Smooth muscle cell (in vitro differentiated cells): ENCODE measurements around the gene TFCP2. TPM values are rescaled to one million over a fixed set of nuclear protein-coding genes. Genes with fewer than 3 reads are reported as not detected.

ENCODE experiments used
- DNase-seq: peaks from one replicate; lab custom pipeline; 2025; ENCODE audit not compliant: unreplicated experiment; lab: John Stamatoyannopoulos, UW
- H2AFZ ChIP-seq: fragments of 200-600 bp; sonication (generic); 2 replicates; pipeline ENCODE4 v1.6.0; 2016; ENCODE audit warnings: antibody characterized with exemption, low read depth, mild to moderate bottlenecking
- H3F3A ChIP-seq: fragments of 200-600 bp; sonication (generic); 2 replicates; pipeline ENCODE4 v1.6.0; 2017; ENCODE audit warnings: antibody characterized with exemption, low read depth
- H3K27ac ChIP-seq: fragments of 200-600 bp; sonication (generic); 2 replicates; pipeline ENCODE4 v1.5.1; 2016; ENCODE audit warnings: low read depth, mild to moderate bottlenecking
- H3K27me3 ChIP-seq: fragments of 200-600 bp; sonication (generic); 2 replicates; pipeline ENCODE4 v1.6.1; 2016; ENCODE audit warnings: low read depth, mild to moderate bottlenecking
- H3K36me3 ChIP-seq: fragments of 200-600 bp; sonication (generic); 2 replicates; pipeline ENCODE4 v1.5.1; 2016; ENCODE audit warnings: low read depth
- H3K4me1 ChIP-seq: fragments of 200-600 bp; sonication (generic); 2 replicates; pipeline ENCODE4 v1.5.1; 2016; ENCODE audit warnings: low read depth
- H3K4me2 ChIP-seq: fragments of 200-600 bp; sonication (generic); 2 replicates; pipeline ENCODE4 v1.6.0; 2016; ENCODE audit warnings: mild to moderate bottlenecking
- H3K4me3 ChIP-seq: fragments of 200-600 bp; sonication (generic); 2 replicates; pipeline ENCODE4 v1.5.1; 2016; ENCODE audit warnings: mild to moderate bottlenecking
- H3K79me2 ChIP-seq: fragments of 200-600 bp; sonication (generic); 2 replicates; pipeline ENCODE4 v1.6.0; 2016; ENCODE audit warnings: low read depth, mild to moderate bottlenecking
- H3K9ac ChIP-seq: fragments of 200-600 bp; sonication (generic); 2 replicates; pipeline ENCODE4 v1.6.0; 2016; ENCODE audit warnings: low read depth
- H3K9me3 ChIP-seq: fragments of 200-600 bp; sonication (generic); replicated peaks from 2 replicates; pipeline ENCODE4 v1.5.1; 2016; ENCODE audit warnings: low read depth
- H4K20me1 ChIP-seq: fragments of 200-600 bp; sonication (generic); 2 replicates; pipeline ENCODE4 v1.6.0; 2016; ENCODE audit warnings: low read depth
- WGBS: methylation state at CpG from one replicate; pipeline ENCODE4 v1.1.7; 2016; ENCODE audit warnings: low lambda C conversion rate; 5-methylcytosine and 5-hydroxymethylcytosine counted together
- polyA plus RNA-seq: library from polyadenylated mRNA; unstranded; fragments of >200 nt; fragmentation: Nextera tagmentation; extraction: Ambion mirVana; gene quantifications from 2 replicates; pipeline ENCODE4 v1.2.1, GENCODE V29; 2016
- total RNA-seq: library from RNA; depleted of rRNA; stranded (reverse); fragments of >200 nt; gene quantifications from 2 replicates; pipeline ENCODE4 v1.2.3, GENCODE V29; 2014
- TF ChIP-seq, protein P1 (sequence below): fragments of 200-600 bp; sonication (generic); IDR thresholded peaks from 2 replicates; pipeline ENCODE4 v1.5.1; 2017; ENCODE audit warnings: borderline replicate concordance, mild to moderate bottlenecking, antibody characterized with exemption; ENCODE audit not compliant: insufficient read depth, poor library complexity, severe bottlenecking

Gene TFCP2
- total and polyA plus RNA-seq, 2 experiments from 2014 or later = 12.4 to 16.2 TPM

DNA sequence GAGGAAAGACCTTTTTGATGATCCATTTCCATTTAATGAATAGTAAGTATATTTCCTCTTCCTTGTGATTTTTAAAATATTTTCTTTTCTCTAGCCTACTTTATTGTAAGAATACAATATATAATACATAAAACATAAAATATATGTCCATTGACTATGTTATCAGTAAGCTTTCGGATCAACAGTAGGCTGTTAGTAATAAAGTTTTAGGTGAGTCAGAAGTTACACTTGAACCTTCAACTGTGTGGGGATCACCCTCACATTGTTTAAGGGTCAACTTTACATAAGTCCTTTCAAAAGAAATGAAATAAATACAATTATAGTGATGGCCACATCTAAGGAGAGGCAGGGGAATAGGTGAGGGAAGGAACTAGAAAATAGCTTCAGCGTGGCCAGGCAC is 5.0 kb upstream of the TFCP2 start:
- Histone ChIP-seq H3F3A (no peaks in the 10 kb centered on the region), H3K9me3 (no peaks in the 10 kb centered on the region), H3K4me1 (no peaks in the 10 kb centered on the region), H2AFZ (no peak overlapping the region), H3K9ac (no peak overlapping the region), H3K27ac (no peak overlapping the region), H3K27me3 (no peaks in the 10 kb centered on the region), H3K36me3 (no peaks in the 10 kb centered on the region), H3K4me3 (no peak overlapping the region), H3K79me2 (no peaks in the 10 kb centered on the region), H3K4me2 (no peak overlapping the region), H4K20me1 (no peaks in the 10 kb centered on the region)
- WGBS = 94% methylated on average over 2 of the region's 2 CpGs
- no peak for DNase-seq
- TF ChIP-seq, protein P1, sequence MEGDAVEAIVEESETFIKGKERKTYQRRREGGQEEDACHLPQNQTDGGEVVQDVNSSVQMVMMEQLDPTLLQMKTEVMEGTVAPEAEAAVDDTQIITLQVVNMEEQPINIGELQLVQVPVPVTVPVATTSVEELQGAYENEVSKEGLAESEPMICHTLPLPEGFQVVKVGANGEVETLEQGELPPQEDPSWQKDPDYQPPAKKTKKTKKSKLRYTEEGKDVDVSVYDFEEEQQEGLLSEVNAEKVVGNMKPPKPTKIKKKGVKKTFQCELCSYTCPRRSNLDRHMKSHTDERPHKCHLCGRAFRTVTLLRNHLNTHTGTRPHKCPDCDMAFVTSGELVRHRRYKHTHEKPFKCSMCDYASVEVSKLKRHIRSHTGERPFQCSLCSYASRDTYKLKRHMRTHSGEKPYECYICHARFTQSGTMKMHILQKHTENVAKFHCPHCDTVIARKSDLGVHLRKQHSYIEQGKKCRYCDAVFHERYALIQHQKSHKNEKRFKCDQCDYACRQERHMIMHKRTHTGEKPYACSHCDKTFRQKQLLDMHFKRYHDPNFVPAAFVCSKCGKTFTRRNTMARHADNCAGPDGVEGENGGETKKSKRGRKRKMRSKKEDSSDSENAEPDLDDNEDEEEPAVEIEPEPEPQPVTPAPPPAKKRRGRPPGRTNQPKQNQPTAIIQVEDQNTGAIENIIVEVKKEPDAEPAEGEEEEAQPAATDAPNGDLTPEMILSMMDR = no peak

DNA sequence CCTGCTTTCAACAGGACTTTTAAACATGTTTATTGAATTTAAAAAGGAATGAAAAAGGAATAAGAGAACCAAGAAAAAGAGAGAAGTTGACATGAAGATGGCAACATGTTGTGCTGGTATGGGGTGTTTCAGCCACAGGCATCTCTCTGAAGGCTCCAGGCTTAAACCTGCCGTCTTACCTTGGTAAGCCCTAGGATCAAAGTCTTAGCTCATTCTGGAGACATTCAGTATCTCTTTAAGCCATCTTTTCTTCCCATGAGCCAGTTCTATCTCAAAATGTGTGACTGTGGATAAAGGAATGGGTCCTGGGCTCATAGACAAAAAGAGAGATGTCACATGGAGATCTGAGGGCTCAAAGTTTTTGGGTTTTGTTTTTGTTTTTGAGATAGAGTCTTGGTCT is 1.6 kb upstream of the TFCP2 start:
- H2AFZ ChIP-seq = peak overlapping the region; percentile 36
- H3K27ac ChIP-seq = no peak overlapping the region
- DNase-seq = no peak
- no peaks in the 10 kb centered on the region for H3K9me3 ChIP-seq
- H4K20me1 ChIP-seq = peaks cover 11% of the 10 kb centered on the region
- H3K9ac ChIP-seq = no peak overlapping the region
- peaks cover 4% of the 10 kb centered on the region for H3K4me1 ChIP-seq
- no peak overlapping the region for H3K4me3 ChIP-seq
- 35% methylated on average over 1 of the region's 1 CpG for WGBS
- no peaks in the 10 kb centered on the region for H3K27me3 ChIP-seq
- no peaks in the 10 kb centered on the region for H3K36me3 ChIP-seq
- no peak overlapping the region for H3K4me2 ChIP-seq
- peaks cover 25% of the 10 kb centered on the region for H3K79me2 ChIP-seq
- no peaks in the 10 kb centered on the region for H3F3A ChIP-seq
- TF ChIP-seq, protein P1 = no peak

DNA sequence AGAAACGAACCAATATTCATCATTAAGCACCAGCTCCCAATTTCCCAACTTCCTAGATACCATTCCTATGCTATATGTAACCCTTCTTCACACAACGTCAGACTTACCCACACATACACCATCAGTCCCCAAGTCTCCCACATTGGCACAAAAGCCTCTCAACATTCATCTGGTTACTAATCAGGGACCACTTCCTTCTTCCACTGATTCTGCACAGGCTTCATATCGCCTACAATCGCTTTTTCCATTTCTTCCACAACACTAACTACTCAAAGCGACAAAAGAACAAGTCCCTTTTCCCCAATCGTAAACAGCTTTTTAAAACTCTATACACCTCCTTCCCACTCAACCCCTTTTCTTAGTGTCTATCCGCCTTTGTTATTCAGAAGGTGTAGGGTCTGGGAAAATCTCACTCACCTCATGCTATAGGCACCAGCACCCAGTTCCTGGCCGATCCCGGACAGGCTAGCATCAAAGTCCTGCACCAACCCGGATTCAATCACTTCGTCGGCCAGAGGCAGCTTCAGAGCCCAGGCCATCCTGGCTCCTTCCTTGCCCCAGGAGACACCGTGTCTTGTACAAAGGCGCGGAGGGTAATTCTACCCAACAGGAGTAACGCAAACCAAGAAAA is 936 bp downstream of the TFCP2 start:
- peak overlapping the region; percentile 98 for H3K9ac ChIP-seq
- WGBS = 3% methylated on average over 16 of the region's 16 CpGs
- H3F3A ChIP-seq = no peaks in the 10 kb centered on the region
- peak overlapping the region; percentile 89 for H3K4me2 ChIP-seq
- H3K27me3 ChIP-seq = no peaks in the 10 kb centered on the region
- TF ChIP-seq, protein P1 = no peak
- peak overlapping the region; percentile 77 for H3K4me3 ChIP-seq
- H4K20me1 ChIP-seq = peaks cover 28% of the 10 kb centered on the region
- no peaks in the 10 kb centered on the region for H3K9me3 ChIP-seq
- peak overlapping the region; percentile 98 for H3K27ac ChIP-seq
- peaks cover 50% of the 10 kb centered on the region for H3K79me2 ChIP-seq
- H3K36me3 ChIP-seq = no peaks in the 10 kb centered on the region
- DNase-seq = no peak
- H3K4me1 ChIP-seq = peaks cover 4% of the 10 kb centered on the region
- H2AFZ ChIP-seq = peak overlapping the region; percentile 84

DNA sequence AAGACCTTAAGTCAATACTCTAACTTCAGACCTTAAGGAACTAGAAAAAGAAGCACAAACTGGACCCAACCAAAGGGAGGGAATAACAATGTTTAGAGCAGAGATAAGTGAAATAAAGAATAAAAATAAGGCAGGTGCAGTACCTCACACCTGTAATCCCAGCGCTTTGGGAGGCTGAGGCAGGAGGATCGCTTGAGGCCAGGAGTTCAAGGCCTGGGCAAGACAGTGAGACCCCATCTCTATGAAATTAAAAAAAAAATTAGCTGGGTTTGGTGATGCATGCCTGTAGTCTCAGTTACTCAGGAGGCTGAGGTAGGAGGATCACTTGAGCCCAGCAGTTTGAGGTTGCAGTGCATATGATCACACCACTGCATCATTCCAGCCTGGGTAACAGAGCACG is 9.1 kb downstream of the TFCP2 start:
- 84% methylated on average over 3 of the region's 3 CpGs for WGBS

More for the DNA sequence above, 9.1 kb downstream of the TFCP2 start:
- H3K4me3 ChIP-seq = no peak overlapping the region
- no peak overlapping the region for H2AFZ ChIP-seq
- H3K27me3 ChIP-seq = no peaks in the 10 kb centered on the region
- H3K4me2 ChIP-seq = no peak overlapping the region
- H3K9ac ChIP-seq = no peak overlapping the region
- no peak overlapping the region for H3K27ac ChIP-seq
- H3K36me3 ChIP-seq = no peaks in the 10 kb centered on the region
- H4K20me1 ChIP-seq = peaks cover 79% of the 10 kb centered on the region
- H3K9me3 ChIP-seq = no peaks in the 10 kb centered on the region
- H3F3A ChIP-seq = no peaks in the 10 kb centered on the region
- TF ChIP-seq, protein P1 = no peak
- no peak for DNase-seq
- no peaks in the 10 kb centered on the region for H3K4me1 ChIP-seq
- peaks cover 86% of the 10 kb centered on the region for H3K79me2 ChIP-seq
